Liver (tissue), 9 donors: ENCODE data around the gene ACYP1. TPM values are rescaled to one million over a fixed set of nuclear protein-coding genes. Genes with fewer than 3 reads are reported as not detected.

Experiments
- DNase-seq: peaks from one replicate; pipeline ENCODE4 v3.0.0-alpha.2; 2017; ENCODE audit warnings: low spot score
- H3K27ac ChIP-seq, 2 donors: one replicate each; pipeline ENCODE4 v1.7.0; 2013; ENCODE audit warnings: inconsistent platforms in 2 of 2, low read length in 2 of 2, control low read depth in 1 of 2, low read depth in 1 of 2, mild to moderate bottlenecking in 1 of 2
- H3K27me3 ChIP-seq, 4 donors: one replicate each; pipeline versions ENCODE4 v1.6.1 to v1.7.0; 2013; ENCODE audit warnings: low read length in 3 of 4, inconsistent platforms in 1 of 4, mild to moderate bottlenecking in 1 of 4, moderate library complexity in 1 of 4; ENCODE audit not compliant: control insufficient read depth in 4 of 4, insufficient read depth in 4 of 4
- H3K36me3 ChIP-seq, 4 donors: one replicate each; pipeline versions ENCODE4 v1.6.1 to v1.7.0; 2013; ENCODE audit warnings: low read length in 3 of 4, mild to moderate bottlenecking in 3 of 4, low read depth in 1 of 4, moderate library complexity in 1 of 4; ENCODE audit not compliant: control insufficient read depth in 4 of 4, insufficient read depth in 3 of 4
- H3K4me1 ChIP-seq, 4 donors: one replicate each; pipeline versions ENCODE4 v1.6.1 to v1.7.0; 2013; ENCODE audit warnings: low read length in 3 of 4, mild to moderate bottlenecking in 3 of 4, moderate library complexity in 1 of 4; ENCODE audit not compliant: control insufficient read depth in 4 of 4, insufficient read depth in 4 of 4
- H3K4me3 ChIP-seq, 3 donors: one replicate each; pipeline versions ENCODE4 v1.6.1 to v1.7.0; 2013; ENCODE audit warnings: low read length in 3 of 3, control low read depth in 1 of 3, low read depth in 1 of 3, mild to moderate bottlenecking in 1 of 3
- H3K9ac ChIP-seq, 2 donors: one replicate each; pipeline ENCODE4 v1.7.0; 2013; ENCODE audit warnings: low read length in 2 of 2, mild to moderate bottlenecking in 2 of 2, moderate library complexity in 2 of 2, control low read depth in 1 of 2, low read depth in 1 of 2
- H3K9me3 ChIP-seq, 4 donors: one replicate each; pipeline versions ENCODE4 v1.6.1 to v1.7.0; 2013; ENCODE audit warnings: low read length in 3 of 4; ENCODE audit not compliant: control insufficient read depth in 4 of 4
- EGR1 ChIP-seq, 2 donors: IDR thresholded peaks; 2 replicates each; pipeline ENCODE4 v1.6.1; 2016 to 2018; ENCODE audit warnings: antibody characterized with exemption in 2 of 2, low read depth in 2 of 2
- FOXA1 ChIP-seq: IDR thresholded peaks from 2 replicates; pipeline ENCODE4 v1.6.1; 2016; ENCODE audit warnings: antibody characterized with exemption
- FOXA2 ChIP-seq: IDR thresholded peaks from 2 replicates; pipeline ENCODE4 v1.6.1; 2016; ENCODE audit warnings: antibody characterized with exemption
- GABPA ChIP-seq, 2 donors: IDR thresholded peaks in 1 of 2; conservative IDR thresholded peaks in 1 of 2; 2 replicates each; pipeline ENCODE4 v1.6.1; 2016; ENCODE audit warnings: antibody characterized with exemption in 2 of 2, mild to moderate bottlenecking in 1 of 2, moderate library complexity in 1 of 2
- HNF4A ChIP-seq, 2 donors: conservative IDR thresholded peaks; 2 replicates each; pipeline ENCODE4 v1.6.1; 2016; ENCODE audit warnings: antibody characterized with exemption in 2 of 2, mild to moderate bottlenecking in 2 of 2
- HNF4G ChIP-seq: IDR thresholded peaks from 2 replicates; pipeline ENCODE4 v1.6.1; 2016; ENCODE audit warnings: antibody characterized with exemption
- JUND ChIP-seq, 2 donors: IDR thresholded peaks; 2 replicates each; pipeline ENCODE4 v1.6.1; 2016; ENCODE audit warnings: antibody characterized with exemption in 2 of 2
- NR2F2 ChIP-seq: IDR thresholded peaks from 2 replicates; pipeline ENCODE4 v1.6.1; 2016; ENCODE audit warnings: antibody characterized with exemption
- RAD21 ChIP-seq, 2 donors: IDR thresholded peaks; 2 replicates each; pipeline ENCODE4 v1.6.1; 2016; ENCODE audit warnings: antibody characterized with exemption in 2 of 2, mild to moderate bottlenecking in 2 of 2
- RXRA ChIP-seq, 2 donors: IDR thresholded peaks; 2 replicates each; pipeline ENCODE4 v1.6.1; 2017 to 2018; ENCODE audit warnings: antibody characterized with exemption in 2 of 2, mild to moderate bottlenecking in 1 of 2
- TAF1 ChIP-seq: conservative IDR thresholded peaks from 2 replicates; pipeline ENCODE4 v1.6.1; 2016; ENCODE audit warnings: antibody characterized with exemption, mild to moderate bottlenecking
- YY1 ChIP-seq: IDR thresholded peaks from 2 replicates; pipeline ENCODE4 v1.6.1; 2016; ENCODE audit warnings: antibody characterized with exemption, mild to moderate bottlenecking
- WGBS: extraction: QIAGEN DNeasy Blood & Tissue Kit; methylation state at CpG from one replicate; pipeline ENCODE4 v1.1.7; 2013; 5-methylcytosine and 5-hydroxymethylcytosine counted together
- polyA plus RNA-seq, 2 donors: library from polyadenylated mRNA; stranded (reverse) in 1 of 2; unstranded in 1 of 2; fragments of 200-250 nt in 1 of 2; fragments of >200 nt in 1 of 2; fragmentation: Nextera tagmentation in 1 of 2; extraction: Ambion mirVana in 1 of 2; gene quantifications; one replicate each; pipeline versions ENCODE4 v1.2.1 to v1.2.3, GENCODE V29; 2013 to 2015
- total RNA-seq, 2 donors: library from RNA; depleted of rRNA; stranded (reverse); fragments of >200 nt; gene quantifications; one replicate each; pipeline ENCODE4 v1.2.3, GENCODE V29; 2014
- TF ChIP-seq, protein P1 (sequence below): IDR thresholded peaks from 2 replicates; pipeline ENCODE4 v1.6.1; 2016; ENCODE audit warnings: antibody characterized with exemption, mild to moderate bottlenecking
- TF ChIP-seq, protein P2 (sequence below): IDR thresholded peaks from 2 replicates; pipeline ENCODE4 v1.6.1; 2016; ENCODE audit warnings: antibody characterized with exemption
- TF ChIP-seq, protein P3 (sequence below): IDR thresholded peaks from 2 replicates; pipeline ENCODE4 v1.6.1; 2016; ENCODE audit warnings: antibody characterized with exemption
- TF ChIP-seq, protein P4 (sequence below): fragments of 150-350 bp; IDR thresholded peaks from 2 replicates; pipeline ENCODE4 v1.5.1; 2017; ENCODE audit warnings: improper control_type of control experiment, low read depth, low read length; ENCODE audit not compliant: missing input control
- TF ChIP-seq, protein P5 (sequence below): IDR thresholded peaks from 2 replicates; pipeline ENCODE4 v1.6.1; 2016; ENCODE audit warnings: antibody characterized with exemption
- donor health status: healthy.
- donor health status: healthy.
- donor health status: healthy.
- donor health status: healthy.
- donor health status: healthy.

The ACYP1 gene
- total and polyA plus RNA-seq, 4 donors: 2.1 to 7.5 (median 4.0) TPM

DNA sequence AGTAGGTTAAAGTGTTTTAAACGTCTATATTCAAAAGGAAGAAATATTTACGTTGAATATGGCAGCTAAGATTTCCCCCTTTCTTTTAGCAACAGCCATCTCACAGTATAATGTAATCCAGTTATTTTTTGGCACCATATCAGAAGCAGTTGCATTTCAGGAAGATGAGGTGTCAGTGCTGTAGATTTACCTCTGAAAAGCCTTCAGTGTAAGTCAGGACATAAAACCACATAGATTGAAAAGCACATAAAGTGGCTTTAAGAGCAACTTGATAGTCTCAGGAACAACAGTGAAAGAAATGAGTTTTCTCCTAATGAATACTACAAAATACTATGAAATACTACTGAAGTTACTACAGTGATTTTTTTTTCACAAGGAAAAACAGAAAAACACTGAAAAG, 19.5 kb downstream of the ACYP1 start (continued):
- TF ChIP-seq, protein P1, sequence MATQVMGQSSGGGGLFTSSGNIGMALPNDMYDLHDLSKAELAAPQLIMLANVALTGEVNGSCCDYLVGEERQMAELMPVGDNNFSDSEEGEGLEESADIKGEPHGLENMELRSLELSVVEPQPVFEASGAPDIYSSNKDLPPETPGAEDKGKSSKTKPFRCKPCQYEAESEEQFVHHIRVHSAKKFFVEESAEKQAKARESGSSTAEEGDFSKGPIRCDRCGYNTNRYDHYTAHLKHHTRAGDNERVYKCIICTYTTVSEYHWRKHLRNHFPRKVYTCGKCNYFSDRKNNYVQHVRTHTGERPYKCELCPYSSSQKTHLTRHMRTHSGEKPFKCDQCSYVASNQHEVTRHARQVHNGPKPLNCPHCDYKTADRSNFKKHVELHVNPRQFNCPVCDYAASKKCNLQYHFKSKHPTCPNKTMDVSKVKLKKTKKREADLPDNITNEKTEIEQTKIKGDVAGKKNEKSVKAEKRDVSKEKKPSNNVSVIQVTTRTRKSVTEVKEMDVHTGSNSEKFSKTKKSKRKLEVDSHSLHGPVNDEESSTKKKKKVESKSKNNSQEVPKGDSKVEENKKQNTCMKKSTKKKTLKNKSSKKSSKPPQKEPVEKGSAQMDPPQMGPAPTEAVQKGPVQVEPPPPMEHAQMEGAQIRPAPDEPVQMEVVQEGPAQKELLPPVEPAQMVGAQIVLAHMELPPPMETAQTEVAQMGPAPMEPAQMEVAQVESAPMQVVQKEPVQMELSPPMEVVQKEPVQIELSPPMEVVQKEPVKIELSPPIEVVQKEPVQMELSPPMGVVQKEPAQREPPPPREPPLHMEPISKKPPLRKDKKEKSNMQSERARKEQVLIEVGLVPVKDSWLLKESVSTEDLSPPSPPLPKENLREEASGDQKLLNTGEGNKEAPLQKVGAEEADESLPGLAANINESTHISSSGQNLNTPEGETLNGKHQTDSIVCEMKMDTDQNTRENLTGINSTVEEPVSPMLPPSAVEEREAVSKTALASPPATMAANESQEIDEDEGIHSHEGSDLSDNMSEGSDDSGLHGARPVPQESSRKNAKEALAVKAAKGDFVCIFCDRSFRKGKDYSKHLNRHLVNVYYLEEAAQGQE: no peak
- TF ChIP-seq, protein P2, sequence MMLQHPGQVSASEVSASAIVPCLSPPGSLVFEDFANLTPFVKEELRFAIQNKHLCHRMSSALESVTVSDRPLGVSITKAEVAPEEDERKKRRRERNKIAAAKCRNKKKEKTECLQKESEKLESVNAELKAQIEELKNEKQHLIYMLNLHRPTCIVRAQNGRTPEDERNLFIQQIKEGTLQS: no peak
- no peak for TF ChIP-seq RAD21 (IDR thresholded peaks at IDR 0.05)
- TF ChIP-seq TAF1: no peak

DNA sequence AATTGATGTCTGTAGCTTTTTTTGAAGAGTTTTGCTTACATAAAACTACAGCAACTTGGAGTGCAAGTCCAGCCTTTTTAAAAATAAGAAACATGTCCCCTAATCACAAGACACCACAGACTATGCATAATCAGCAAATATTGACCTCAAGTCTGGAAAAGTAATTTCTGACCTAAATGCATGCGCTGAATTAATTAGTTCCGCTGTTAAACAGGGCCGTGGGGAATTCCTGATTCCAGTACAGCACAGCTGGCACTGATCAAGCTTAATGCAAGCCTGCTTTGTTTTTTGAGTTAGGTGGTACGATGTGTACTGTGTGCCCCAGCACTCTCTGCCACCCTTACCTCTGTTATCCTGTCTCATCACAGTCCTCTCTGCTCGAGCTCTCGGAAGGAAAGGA, 21.8 kb downstream of the ACYP1 start:
- Histone ChIP-seq H3K27me3 (no peaks in the 10 kb centered on the region), H3K4me3 (no peak overlapping the region), H3K9me3 (no peaks in the 10 kb centered on the region), H3K4me1 (peaks cover 10 to 25% (median 13%) of the 10 kb centered on the region in 4 donors), H3K27ac (peak overlapping the region; percentile 54 to 76), H3K9ac (peak overlapping the region in 1 of 2 donors; percentile 42), H3K36me3 (peaks cover 0 to 3% (median under 1%) of the 10 kb centered on the region in 4 donors)
- TF ChIP-seq NR2F2: no peak
- TF ChIP-seq, protein P2: no peak
- no peak for TF ChIP-seq HNF4G
- TF ChIP-seq EGR1 (IDR thresholded peaks at IDR 0.05; ENCODE audit: low read depth in 2 of 2): no peak
- TF ChIP-seq, protein P3, sequence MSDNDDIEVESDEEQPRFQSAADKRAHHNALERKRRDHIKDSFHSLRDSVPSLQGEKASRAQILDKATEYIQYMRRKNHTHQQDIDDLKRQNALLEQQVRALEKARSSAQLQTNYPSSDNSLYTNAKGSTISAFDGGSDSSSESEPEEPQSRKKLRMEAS: no peak
- TF ChIP-seq RAD21 (IDR thresholded peaks at IDR 0.05): no peak
- TF ChIP-seq JUND (IDR thresholded peaks at IDR 0.05): no peak
- TF ChIP-seq HNF4A (conservative IDR thresholded peaks at IDR 0.05): no peak
- TF ChIP-seq, protein P4, sequence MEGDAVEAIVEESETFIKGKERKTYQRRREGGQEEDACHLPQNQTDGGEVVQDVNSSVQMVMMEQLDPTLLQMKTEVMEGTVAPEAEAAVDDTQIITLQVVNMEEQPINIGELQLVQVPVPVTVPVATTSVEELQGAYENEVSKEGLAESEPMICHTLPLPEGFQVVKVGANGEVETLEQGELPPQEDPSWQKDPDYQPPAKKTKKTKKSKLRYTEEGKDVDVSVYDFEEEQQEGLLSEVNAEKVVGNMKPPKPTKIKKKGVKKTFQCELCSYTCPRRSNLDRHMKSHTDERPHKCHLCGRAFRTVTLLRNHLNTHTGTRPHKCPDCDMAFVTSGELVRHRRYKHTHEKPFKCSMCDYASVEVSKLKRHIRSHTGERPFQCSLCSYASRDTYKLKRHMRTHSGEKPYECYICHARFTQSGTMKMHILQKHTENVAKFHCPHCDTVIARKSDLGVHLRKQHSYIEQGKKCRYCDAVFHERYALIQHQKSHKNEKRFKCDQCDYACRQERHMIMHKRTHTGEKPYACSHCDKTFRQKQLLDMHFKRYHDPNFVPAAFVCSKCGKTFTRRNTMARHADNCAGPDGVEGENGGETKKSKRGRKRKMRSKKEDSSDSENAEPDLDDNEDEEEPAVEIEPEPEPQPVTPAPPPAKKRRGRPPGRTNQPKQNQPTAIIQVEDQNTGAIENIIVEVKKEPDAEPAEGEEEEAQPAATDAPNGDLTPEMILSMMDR: no peak
- TF ChIP-seq YY1: no peak
- TF ChIP-seq FOXA2: no peak
- no peak for TF ChIP-seq RXRA (IDR thresholded peaks at IDR 0.05)
- WGBS: 32% methylated on average over 6 of the region's 6 CpGs
- no peak for DNase-seq

DNA sequence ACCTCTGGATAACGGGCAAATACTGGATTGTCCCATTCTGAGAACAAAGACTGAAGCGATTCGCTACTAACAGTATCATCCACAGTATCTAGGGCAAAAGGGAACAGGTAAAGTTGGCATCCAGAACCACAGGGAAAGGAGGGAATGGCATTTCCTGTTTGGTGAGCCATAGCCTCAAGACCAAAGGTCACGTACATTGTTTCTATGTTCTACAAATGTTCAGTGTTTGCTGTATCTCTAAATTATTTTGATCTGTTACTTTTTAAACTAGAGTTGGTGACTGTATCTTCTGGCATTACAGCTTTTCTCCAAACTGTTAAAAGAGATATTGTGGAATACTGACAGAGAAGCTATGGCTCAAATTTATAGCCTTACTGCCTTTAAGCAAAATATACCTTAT, 22.2 kb downstream of the ACYP1 start:
- 28% methylated on average over 4 of the region's 4 CpGs for WGBS
- DNase-seq: no peak
- no peaks in the 10 kb centered on the region for H3K9me3 ChIP-seq
- H3K4me1 ChIP-seq: peaks cover 10 to 25% (median 13%) of the 10 kb centered on the region in 4 donors
- H3K36me3 ChIP-seq: peaks cover 0 to 5% (median 1%) of the 10 kb centered on the region in 4 donors
- H3K9ac ChIP-seq: peak overlapping the region in 1 of 2 donors; percentile 42
- H3K4me3 ChIP-seq: no peak overlapping the region
- no peaks in the 10 kb centered on the region for H3K27me3 ChIP-seq
- H3K27ac ChIP-seq: peak overlapping the region; percentile 54 to 76
- TF ChIP-seq NR2F2: peak; percentile 64
- peak; percentile 32 to 45 for TF ChIP-seq RAD21 (IDR thresholded peaks at IDR 0.05)
- TF ChIP-seq JUND (IDR thresholded peaks at IDR 0.05): peak in 1 of 2 donors; percentile 42
- TF ChIP-seq, protein P5, sequence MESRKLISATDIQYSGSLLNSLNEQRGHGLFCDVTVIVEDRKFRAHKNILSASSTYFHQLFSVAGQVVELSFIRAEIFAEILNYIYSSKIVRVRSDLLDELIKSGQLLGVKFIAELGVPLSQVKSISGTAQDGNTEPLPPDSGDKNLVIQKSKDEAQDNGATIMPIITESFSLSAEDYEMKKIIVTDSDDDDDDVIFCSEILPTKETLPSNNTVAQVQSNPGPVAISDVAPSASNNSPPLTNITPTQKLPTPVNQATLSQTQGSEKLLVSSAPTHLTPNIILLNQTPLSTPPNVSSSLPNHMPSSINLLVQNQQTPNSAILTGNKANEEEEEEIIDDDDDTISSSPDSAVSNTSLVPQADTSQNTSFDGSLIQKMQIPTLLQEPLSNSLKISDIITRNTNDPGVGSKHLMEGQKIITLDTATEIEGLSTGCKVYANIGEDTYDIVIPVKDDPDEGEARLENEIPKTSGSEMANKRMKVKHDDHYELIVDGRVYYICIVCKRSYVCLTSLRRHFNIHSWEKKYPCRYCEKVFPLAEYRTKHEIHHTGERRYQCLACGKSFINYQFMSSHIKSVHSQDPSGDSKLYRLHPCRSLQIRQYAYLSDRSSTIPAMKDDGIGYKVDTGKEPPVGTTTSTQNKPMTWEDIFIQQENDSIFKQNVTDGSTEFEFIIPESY: no peak
- TF ChIP-seq EGR1 (IDR thresholded peaks at IDR 0.05; ENCODE audit: low read depth in 2 of 2): no peak
- peak; percentile 90 to 94 for TF ChIP-seq RXRA (IDR thresholded peaks at IDR 0.05)
- TF ChIP-seq HNF4G: peak; percentile 80
- TF ChIP-seq FOXA1: no peak
- TF ChIP-seq YY1: peak; percentile 75
- TF ChIP-seq, protein P1: peak; percentile 75
- TF ChIP-seq FOXA2: peak; percentile 38
- TF ChIP-seq TAF1: no peak
- TF ChIP-seq HNF4A (conservative IDR thresholded peaks at IDR 0.05): peak; percentile 93 to 94
- TF ChIP-seq GABPA (IDR thresholded peaks at IDR 0.05 in 1 of 2, conservative IDR thresholded peaks at IDR 0.05 in 1 of 2): peak; percentile 57 to 81
- TF ChIP-seq, protein P2: no peak
